NCI-H1417 treated with DMSO at 0.1 percent for 48 hours (cell line): ENCODE measurements around the gene ADGRL1.

Experiments used
- DNase-seq: peaks from one replicate; lab custom pipeline; 2025; lab: John Stamatoyannopoulos, UW

Gene ADGRL1

DNA sequence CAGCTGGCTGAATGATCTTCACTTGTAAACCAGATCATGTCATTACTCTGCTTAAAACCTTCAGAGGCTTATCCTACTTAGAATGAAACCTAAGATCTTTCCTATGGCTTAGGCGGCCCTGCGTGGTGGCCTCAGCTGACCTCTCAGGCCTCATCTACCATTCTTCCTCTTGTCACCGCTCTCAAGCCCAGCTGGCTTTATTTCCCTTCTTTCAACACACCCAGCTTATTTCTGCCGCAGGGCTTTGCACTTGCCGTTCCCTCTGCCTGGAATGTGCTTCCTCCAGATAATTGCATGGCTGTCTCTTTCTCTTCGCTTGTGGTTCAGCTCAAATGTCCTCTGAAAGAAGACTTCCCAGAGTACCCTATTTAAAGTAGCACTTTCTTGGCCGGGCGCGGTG lies 66.0 kb downstream of the ADGRL1 start:
- no peak for DNase-seq

DNA sequence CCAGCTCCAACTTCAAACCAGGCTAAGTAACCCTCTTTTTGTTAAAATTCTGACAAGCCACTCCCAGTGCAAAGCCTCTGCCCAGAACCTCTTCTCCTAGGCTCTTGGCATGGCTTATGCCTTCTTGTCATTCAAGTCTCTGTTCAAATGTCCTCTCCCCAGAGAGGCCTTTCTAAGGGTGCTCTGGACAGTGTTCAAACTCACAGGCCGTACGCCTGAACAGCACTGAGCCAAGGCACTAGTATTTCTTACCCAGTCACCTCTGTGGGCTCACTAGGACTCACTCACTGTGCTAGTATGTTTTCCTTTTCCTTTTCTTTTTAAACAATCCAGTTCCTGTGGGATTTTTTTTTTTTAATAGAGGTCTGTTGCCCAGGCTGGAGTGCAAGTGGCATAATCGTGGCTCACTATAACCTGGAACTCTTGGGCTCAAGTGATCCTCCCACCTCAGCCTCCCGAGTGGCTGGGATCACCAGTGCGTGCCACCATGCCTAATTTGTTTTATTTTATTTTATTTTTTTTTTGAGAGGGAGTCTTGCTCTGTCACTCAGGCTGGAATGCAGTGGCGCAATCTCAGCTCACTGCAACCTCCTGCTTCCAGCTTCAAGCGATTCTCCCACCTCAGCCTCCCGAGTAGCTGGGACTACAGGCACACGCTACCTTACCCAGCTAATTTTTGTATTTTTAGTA lies 67.2 kb downstream of the ADGRL1 start:
- DNase-seq, result no peak

DNA sequence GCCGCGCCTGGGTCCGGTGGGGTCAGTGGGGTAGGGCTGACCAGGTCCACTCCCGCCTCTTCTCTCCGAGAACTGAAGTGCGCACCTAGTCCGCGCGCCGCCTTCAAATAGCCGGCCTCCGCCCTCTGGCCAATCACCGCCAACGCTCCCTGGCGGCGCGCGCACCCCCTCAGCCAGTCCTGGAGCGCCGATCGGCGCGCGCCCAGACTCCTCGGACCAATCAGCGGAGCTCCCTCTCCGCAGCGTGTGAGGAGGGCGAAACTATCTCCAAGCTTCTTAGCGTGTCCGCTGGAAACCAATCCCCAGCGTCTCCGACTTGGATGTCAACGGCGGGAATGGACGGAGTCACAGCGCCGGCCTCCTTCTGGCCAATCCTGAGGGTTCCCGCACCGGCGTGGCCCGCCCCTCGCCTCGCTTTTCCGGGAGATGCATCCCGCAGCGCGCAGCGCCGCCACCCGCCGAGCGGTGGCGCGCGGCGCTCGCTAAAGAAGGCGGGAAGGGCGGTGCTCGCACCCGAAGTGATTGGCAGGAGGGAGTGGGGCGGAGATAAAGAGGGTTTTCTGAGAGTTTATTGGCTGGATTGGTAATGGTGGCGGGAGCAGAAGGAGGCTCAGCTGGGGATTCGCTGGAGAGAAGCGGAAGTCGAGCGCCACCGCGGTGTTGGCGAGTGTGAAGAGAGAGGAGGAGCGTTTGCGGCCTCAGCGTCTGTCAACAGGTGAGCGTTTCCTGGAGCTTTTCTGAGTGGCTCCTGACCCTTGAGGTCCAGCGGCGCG lies 69.3 kb downstream of the ADGRL1 start, which contains the start of gene ASF1B:
Gene ASF1B (minus strand): TSS at position 81 of the 773 bp plus-strand sequence. CDS start 133 bp downstream, outside the sequence.
- DNase-seq, result peak; percentile 100

DNA sequence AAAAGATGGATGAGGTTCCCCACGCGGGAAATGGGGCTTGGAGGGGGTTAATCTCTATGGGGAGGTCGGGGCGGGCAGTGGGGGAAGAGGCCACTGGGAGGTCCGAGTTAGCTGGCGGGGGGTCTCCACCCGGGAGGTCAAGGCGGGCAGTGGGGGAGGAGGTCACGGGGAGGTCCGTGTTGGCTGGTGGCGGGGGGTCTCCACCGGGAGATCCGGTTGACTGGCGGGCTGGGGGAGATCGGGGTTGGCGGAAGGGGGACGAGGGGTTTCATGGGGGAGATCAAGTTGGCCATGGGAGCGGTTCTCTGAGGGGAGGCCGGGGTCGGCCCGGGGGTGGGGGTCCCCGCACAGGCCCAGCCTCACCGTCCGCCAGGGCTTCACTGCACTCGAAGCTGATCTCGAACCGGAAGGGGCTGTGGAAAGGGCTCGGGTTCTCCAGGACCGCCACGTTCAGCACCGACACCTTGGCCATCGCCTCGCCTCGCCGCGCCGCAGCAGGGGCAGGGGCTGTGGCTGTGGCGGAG lies 69.9 kb downstream of the ADGRL1 start:
- DNase-seq, result no peak

DNA sequence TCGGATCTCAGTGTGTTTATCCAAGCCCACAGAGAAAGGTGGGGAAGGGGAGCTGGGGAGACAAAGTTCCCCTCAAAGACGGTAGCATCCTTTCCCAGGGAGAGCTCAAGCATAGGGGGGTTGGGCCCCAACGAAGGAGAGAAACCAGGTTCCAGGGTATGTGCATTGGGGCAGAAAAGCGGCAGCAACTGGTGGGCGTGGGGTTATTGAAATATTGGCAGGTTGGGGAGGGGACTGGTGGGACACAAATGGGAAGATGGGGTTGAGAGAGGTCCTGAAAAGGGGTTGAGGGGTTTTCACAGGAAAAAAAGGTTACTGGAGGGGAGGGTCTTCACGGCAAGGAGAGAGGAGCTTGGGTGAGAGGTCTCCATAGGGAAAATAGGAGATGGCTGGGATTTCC lies 70.6 kb downstream of the ADGRL1 start:
- no peak for DNase-seq

- DNase-seq, result no peak
Measured at GRCh38 chr19:14127929-14128509, 78.0 kb downstream of the ADGRL1 start.

GRCh38 chr19:14127176-14127575 lies 78.8 kb downstream of the ADGRL1 start:
- DNase-seq, result no peak

- DNase-seq, result no peak
Measured at GRCh38 chr19:14122924-14123323, 83.0 kb downstream of the ADGRL1 start.

DNA sequence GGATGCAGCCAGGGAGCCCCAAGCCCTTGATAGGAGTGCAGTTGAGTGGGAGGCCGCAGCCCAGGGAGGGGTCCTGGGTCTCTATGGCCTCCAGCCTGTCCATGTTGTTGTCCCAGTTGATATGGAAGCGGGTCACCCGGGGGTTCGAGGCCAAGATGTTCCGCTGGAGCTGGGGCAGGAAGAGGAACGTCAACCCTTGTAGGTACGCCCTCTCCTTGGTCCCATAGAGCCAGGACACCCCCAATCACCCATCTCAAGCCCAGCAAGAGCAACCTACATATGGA lies 85.5 kb downstream of the ADGRL1 start:
- no peak for DNase-seq

DNA sequence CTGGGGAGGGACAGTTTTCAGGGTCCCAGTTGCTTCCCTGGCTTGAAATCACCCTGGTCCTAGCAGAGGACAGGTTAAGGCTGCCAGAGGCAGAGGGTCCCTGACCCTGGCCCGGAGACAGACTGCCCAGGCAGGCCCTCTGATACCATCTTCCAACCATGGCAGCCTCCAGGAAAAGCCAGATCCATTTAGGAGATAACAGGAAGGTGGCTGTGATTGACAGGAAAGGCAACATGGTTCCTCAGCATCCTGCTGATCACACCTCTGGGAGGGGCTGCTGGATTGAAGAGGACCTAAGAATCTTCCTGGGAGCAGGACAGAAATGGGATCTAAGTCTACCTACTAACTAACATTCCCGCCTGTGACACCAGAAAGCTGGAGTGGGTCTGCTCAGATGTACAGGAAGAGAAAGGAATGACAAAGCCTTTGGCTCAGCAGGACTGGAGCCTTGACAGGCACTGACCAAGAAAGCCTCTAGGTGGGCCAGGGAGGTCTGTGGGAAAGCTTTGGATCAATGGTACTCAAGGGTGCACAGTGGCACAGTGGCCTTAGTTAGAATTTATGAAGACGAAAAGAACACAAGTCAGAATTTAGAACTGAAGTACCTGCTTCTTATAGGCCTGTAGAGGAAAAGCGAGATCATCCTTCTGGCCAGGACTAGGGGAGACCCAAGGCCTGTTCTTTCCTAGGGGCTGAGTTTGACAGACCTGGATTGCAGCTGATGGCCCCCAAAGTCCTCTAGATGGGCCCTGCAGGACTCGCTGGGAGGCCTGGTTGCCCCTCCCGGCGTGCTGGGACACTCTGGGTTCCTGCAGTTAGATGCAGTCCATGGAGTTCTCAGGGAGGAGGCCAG lies 86.1 kb downstream of the ADGRL1 start:
- DNase-seq, result no peak

GRCh38 chr19:14119146-14119545 lies 86.8 kb downstream of the ADGRL1 start:
- no peak for DNase-seq

- DNase-seq, result no peak
Measured at GRCh38 chr19:14118165-14119051, 87.6 kb downstream of the ADGRL1 start.

GRCh38 chr19:14117668-14118164 lies 88.3 kb downstream of the ADGRL1 start, which contains the start of gene PRKACA:
Gene PRKACA, minus strand, starts transcription at chr19:14117762. Its CDS starts 215 bp downstream, at chr19:14117547.
- peak; percentile 94 for DNase-seq

- DNase-seq, result no peak
Measured at GRCh38 chr19:14116918-14117578, 88.9 kb downstream of the ADGRL1 start.

GRCh38 chr19:14116525-14116917 lies 89.4 kb downstream of the ADGRL1 start:
- no peak for DNase-seq

DNA sequence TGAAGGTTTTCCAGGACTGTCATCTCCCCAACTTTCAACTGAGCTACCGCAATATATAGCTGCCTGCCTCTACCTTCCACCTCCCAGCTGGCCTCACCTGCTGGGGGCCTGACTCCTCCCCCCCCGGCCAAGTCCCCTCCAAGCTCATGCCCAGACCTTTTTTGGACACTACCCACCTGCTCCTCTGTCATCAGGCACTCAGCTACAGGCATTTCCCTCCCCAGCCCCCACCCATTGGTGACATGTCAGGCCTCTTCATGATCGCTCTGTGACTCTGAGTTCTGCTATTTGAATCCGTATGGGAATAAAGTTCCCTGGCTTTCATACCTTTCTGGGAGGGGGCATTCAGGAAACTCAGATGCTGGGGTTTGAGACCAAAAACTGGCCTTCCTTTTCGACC lies 90.2 kb downstream of the ADGRL1 start:
- DNase-seq, result no peak

- no peak for DNase-seq
Measured at GRCh38 chr19:14114854-14115253, 91.1 kb downstream of the ADGRL1 start.

DNA sequence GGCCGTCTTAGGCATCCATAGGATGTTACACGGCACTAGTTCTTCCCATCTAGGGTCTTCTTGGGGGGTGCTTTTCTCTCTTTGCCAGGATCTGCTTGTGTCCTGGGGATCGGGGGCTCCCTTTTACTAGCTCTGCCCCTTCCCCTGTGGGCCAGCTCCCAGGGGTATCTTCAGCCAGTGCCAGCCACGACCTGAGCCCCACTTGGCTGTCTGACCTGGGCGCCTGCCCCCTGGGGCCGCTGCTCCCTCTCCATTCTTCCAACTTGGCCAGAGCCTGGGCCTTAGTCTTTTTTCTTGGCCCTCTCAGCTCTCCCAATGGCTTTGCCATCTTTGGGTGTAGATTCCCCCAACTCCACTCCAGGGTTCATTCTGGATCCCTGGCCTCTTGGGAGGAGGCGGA lies 91.5 kb downstream of the ADGRL1 start:
- DNase-seq, result no peak

- no peak for DNase-seq
Measured at GRCh38 chr19:14113762-14114414, 92.1 kb downstream of the ADGRL1 start.
